Measurements from ENCODE around the gene ANKRD42.

DNA sequence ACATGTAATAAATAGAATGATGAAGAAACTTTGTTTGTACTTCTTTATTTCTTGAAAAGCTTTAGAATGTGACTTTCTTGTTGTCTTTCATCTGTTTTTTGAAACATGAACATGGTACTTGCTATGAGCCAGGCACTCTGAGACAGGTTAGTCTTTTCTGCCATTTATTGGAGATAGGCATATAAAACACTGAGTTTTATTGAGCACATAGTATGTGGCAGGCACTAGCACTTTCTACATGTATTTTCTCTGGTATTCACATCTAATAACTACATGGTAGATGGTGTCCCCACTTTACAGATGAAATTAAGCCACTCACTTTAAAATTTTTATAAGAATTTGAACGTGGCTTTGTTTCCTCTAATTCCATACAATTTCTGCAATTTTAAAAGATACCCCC lies 7.7 kb upstream of the ANKRD42 start:
- TF ChIP-seq, protein P1, sequence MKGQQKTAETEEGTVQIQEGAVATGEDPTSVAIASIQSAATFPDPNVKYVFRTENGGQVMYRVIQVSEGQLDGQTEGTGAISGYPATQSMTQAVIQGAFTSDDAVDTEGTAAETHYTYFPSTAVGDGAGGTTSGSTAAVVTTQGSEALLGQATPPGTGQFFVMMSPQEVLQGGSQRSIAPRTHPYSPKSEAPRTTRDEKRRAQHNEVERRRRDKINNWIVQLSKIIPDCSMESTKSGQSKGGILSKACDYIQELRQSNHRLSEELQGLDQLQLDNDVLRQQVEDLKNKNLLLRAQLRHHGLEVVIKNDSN (CRISPR knock-in tag; IDR thresholded peaks at IDR 0.05) = no peak
- no peak for TF ChIP-seq KDM1A (IDR thresholded peaks at IDR 0.05)
- TF ChIP-seq GTF2E2 (tag; IDR thresholded peaks at IDR 0.05) = no peak
- no peak for TF ChIP-seq GABPA (tag; conservative IDR thresholded peaks at IDR 0.05; ENCODE audit: low read depth)
- no peak for TF ChIP-seq NR4A1 (CRISPR knock-in tag; IDR thresholded peaks at IDR 0.05)
- TF ChIP-seq NR4A1 (tag; IDR thresholded peaks at IDR 0.05) = no peak
- no peak for TF ChIP-seq FOS (IDR thresholded peaks at IDR 0.05; ENCODE audit: extremely low read depth, insufficient read length)
- TF ChIP-seq POLR2AphosphoS2 (IDR thresholded peaks at IDR 0.05; ENCODE audit: low read length) = peak; percentile 76; the same call in 1 of the 2 replicates
- TF ChIP-seq SIN3A (IDR thresholded peaks at IDR 0.05; ENCODE audit: borderline replicate concordance in 2 of 2, control insufficient read depth in 1 of 2, low read depth in 2 of 2, low read length in 2 of 2) = no peak
- no peak for TF ChIP-seq HDAC2 (IDR thresholded peaks at IDR 0.05)
- TF ChIP-seq PHF20 (IDR thresholded peaks at IDR 0.05; ENCODE audit: partially characterized antibody) = no peak
- TF ChIP-seq ELF2 (CRISPR knock-in tag; IDR thresholded peaks at IDR 0.05) = no peak
- TF ChIP-seq CREM (IDR thresholded peaks at IDR 0.05; ENCODE audit: low read depth) = no peak
- TF ChIP-seq, protein P2, sequence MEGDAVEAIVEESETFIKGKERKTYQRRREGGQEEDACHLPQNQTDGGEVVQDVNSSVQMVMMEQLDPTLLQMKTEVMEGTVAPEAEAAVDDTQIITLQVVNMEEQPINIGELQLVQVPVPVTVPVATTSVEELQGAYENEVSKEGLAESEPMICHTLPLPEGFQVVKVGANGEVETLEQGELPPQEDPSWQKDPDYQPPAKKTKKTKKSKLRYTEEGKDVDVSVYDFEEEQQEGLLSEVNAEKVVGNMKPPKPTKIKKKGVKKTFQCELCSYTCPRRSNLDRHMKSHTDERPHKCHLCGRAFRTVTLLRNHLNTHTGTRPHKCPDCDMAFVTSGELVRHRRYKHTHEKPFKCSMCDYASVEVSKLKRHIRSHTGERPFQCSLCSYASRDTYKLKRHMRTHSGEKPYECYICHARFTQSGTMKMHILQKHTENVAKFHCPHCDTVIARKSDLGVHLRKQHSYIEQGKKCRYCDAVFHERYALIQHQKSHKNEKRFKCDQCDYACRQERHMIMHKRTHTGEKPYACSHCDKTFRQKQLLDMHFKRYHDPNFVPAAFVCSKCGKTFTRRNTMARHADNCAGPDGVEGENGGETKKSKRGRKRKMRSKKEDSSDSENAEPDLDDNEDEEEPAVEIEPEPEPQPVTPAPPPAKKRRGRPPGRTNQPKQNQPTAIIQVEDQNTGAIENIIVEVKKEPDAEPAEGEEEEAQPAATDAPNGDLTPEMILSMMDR (IDR thresholded peaks at IDR 0.05 in 2 of 3, conservative IDR thresholded peaks at IDR 0.05 in 1 of 3; ENCODE audit: insufficient read depth in 2 of 3, low read depth in 1 of 3, low read length in 3 of 3) = no peak
